GM18526 (cell line): ENCODE measurements around the gene ERBIN.

Source experiments
- POLR2A ChIP-seq: IDR thresholded peaks from 3 replicates; pipeline ENCODE4 v1.6.1; 2011; ENCODE audit not compliant: insufficient read length; ENCODE audit errors: extremely low read depth

Gene ERBIN, protein sequence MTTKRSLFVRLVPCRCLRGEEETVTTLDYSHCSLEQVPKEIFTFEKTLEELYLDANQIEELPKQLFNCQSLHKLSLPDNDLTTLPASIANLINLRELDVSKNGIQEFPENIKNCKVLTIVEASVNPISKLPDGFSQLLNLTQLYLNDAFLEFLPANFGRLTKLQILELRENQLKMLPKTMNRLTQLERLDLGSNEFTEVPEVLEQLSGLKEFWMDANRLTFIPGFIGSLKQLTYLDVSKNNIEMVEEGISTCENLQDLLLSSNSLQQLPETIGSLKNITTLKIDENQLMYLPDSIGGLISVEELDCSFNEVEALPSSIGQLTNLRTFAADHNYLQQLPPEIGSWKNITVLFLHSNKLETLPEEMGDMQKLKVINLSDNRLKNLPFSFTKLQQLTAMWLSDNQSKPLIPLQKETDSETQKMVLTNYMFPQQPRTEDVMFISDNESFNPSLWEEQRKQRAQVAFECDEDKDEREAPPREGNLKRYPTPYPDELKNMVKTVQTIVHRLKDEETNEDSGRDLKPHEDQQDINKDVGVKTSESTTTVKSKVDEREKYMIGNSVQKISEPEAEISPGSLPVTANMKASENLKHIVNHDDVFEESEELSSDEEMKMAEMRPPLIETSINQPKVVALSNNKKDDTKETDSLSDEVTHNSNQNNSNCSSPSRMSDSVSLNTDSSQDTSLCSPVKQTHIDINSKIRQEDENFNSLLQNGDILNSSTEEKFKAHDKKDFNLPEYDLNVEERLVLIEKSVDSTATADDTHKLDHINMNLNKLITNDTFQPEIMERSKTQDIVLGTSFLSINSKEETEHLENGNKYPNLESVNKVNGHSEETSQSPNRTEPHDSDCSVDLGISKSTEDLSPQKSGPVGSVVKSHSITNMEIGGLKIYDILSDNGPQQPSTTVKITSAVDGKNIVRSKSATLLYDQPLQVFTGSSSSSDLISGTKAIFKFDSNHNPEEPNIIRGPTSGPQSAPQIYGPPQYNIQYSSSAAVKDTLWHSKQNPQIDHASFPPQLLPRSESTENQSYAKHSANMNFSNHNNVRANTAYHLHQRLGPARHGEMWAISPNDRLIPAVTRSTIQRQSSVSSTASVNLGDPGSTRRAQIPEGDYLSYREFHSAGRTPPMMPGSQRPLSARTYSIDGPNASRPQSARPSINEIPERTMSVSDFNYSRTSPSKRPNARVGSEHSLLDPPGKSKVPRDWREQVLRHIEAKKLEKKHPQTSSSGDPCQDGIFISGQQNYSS (N-terminal part only)

DNA sequence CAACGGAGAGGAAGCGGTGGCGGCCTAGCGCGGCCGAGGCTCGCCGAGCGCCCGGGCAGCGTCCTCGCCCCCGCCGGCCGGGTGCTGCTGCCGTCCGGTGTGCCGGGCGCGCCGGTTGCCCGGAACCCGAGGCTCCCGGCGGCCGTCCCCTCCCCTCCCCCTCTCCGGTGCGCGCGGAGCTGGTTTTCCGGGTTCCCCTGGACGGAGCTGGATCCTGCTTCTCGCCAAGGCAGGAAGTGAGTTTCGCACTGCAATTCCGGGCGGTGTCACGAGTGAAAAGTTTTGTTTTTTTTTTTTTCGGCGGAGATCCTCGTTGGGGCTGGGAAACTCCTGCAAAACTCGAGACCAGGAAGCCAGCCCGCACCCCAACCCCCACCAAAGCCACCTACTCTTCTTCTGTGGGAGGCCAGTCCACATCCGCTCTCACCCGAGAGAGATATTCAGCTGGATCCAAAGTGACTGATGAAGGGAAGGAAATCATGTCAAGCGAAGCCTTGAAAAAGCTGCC, at the start of gene ERBIN:
Gene ERBIN (plus strand): TSS at position 300 of the 508 bp plus-strand sequence. CDS start 66,144 bp downstream, outside the sequence.
- TF ChIP-seq POLR2A, result no peak

DNA sequence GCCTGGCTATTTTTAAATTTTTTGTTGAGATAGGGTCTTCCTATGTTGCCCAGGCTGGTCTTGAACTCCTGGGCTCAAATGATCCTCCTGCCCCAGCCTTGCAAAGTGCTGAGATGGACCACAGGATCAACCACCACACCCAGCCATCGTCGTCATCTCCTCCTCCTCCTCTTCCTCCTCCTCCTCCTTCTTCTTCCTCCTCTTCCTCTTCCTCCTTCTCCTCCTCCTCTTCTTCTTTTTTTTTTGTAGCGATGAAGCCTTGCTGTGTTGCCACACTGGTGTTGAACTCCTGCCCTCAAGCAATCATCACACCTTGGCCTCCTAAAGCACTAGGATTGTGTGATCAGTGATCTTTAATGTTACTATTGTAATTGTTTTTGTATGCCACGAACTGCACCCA, 49.4 kb upstream of the ERBIN start:
- no peak for TF ChIP-seq POLR2A

DNA sequence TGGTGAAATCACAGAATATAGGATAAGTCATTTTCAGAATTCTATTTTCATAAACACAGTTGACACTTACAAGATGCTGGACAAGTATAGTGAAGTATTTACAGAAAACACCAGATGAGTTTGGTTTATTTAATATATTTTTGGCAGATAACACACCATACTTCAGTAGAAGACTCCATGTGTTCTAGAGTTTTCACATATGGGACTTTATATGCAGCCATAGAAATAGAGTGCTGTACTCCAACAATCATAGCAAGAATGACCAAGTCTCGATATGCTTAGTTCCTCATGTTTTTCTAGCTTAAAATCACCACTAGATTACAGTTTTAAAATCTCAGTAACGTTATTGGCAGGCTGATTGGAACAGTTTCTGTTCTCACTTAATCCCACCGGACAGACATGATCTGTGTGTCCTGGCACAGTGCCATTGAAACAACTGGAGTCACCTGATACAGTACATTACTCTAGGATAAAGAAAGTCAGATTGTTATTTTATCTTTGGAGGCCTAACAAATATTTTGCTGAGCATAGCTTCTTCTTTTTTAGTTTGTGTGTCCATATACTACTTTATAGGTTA, 45.8 kb upstream of the ERBIN start:
- no peak for TF ChIP-seq POLR2A

DNA sequence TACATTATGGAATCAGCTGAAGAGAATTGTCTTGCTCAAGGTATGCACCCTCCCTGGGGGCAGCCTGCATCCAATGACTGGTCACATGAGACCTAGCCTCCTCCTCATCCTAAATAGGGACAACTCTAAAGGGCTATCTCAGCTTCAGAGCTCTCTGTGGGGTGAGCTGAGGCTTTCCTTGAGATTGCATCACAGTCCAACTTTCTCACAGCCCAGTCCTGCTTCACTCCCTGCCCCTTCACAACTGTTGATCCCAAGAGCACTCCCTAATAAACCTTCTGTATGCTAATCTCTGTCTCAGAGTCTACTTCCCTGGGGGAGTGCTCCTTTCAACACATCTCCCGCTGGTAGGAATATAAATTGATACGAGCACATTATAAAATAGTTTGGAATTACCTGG, 44.1 kb upstream of the ERBIN start:
- TF ChIP-seq POLR2A, result no peak

DNA sequence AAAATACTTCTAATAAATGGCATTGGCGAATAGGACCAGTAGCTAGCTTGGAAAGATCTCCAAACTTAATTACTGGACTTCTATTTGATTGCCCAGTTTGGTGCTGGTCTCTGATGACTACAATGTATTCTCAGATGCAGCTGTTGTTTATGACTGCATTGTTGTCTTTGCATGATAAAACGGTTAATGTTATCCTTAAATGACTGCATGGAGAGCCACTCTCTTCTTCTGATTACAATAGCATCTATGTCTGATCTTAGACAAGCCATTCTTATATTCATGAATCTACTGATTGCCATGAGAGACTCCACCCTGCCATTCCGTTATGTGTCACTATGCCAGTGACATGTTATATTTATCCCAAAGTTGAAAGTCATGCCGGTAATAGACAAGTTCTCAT, 42.9 kb upstream of the ERBIN start:
- no peak for TF ChIP-seq POLR2A

DNA sequence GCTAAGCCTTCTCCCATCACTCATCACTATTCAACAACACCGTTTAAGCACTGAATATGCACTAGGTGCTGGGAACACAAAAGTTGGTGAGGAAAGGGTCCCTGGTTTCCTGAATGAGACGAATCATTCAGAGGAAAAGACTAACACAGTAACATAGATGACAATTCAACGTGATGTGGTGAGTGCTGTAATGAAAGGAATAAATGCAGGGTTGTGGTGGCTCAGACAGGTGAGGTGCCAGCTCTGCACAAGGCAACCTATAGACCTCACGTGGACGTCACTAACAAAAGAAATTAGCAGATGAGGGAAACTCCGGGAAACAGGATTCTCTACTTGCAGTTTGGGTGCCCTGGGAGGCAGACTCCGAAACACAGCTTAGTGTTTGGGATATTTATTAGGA, 40.0 kb upstream of the ERBIN start:
- no peak for TF ChIP-seq POLR2A

DNA sequence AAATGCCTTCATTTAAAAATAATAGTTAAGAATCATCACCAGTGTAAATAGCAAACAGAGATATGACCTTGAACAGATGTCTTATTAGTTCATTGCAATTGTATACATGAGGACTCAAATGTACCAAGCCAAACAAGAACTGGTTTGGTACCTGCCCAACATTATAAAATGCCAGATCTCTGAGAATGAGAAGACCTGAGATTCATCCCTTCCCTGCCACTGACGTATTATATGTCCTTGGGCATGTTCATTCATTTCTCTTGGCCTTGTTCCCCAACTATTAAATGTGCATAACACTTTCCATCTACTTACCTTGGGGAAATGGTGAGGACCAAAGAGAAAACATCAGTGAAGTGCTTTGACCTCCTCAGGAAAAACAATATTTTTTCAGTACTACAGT, 33.6 kb upstream of the ERBIN start:
- TF ChIP-seq POLR2A, result no peak

DNA sequence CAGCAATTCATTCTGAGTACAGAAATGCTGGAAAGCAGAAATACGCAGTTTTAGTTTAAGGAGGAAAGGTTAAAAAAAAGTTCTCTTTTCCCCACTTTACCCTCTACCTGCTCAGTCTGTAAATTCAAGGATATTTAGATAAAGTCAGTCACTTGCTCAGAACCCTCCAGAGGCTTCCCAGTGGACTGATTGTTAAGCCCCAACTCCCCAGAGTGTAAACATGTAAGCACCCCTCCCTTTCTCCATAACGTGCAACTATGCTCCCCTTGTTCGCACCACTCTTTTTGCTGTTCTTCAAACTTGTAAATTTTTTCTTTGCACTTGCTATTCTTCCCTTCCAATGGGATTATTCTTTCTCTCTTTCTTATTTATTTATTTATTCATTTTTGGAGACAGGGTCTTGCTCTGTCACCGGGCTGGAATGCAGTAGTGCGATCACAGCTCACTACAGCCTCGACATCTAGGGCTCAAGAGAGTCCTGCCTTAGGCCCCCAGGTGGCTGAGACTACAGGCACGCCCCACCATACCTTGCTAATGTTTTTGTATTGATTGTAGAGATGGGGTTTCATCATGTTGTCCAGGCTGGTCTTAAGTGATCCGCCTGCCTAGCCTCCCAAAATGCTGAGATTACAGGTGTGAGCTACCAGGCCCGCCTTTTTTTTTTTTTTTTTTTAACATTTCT, 32.5 kb upstream of the ERBIN start:
- TF ChIP-seq POLR2A, result no peak

DNA sequence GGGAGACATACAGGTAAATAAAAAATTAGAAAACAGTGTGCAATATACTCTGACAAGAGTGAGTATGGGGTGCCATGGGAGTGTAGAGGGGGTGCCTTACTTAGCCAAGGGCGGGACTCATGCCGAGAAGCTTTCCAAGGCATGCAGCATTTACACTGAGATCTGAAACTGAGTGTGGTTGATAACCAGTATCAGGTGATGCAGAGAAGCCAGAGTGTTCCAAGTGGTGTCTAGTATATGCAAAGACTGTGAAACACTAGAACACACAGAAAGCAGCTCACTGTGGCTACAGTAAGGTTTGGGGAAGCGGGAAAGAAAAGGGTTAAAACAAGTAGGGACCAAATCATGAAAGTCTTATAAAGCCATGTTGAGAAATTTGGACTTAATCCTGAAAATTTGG, 30.5 kb upstream of the ERBIN start:
- no peak for TF ChIP-seq POLR2A

DNA sequence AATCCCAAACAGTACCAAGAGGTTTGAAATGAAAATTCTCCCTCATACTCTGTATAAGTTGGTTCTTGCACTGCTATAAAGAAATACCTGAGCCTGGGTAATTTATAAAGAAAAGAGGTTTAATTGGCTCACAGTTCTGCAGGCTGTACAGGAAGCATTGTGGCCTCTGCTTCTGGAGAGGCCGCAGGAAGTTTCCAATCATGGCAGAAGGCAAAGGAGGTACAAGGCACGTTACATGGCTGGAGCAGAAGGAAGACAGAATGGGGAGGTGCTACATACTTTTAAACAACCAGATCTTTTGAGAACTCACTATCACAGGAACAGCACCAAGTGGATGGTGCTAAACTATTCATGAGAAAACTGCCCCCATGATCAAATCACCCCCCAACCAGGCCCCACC, 25.6 kb upstream of the ERBIN start:
- TF ChIP-seq POLR2A, result no peak

DNA sequence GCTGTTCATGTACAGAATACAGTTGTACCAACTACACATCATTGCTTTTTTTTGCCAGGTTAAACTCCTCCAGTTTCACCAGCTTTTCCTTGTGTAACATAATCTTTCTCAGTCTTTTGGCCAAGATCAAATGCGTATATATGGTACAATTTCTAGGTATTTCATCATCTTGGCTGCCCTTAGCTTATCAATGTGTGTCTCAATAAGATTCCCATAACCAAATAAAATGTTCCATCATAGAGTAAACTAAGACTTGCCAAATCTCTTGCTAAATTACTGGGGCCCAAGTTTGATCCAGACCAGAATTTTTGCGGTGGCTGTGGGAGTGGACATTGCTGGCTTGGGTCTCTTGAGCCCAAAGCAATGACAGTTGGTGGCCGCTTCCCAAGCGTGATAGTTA, 24.3 kb upstream of the ERBIN start:
- no peak for TF ChIP-seq POLR2A

DNA sequence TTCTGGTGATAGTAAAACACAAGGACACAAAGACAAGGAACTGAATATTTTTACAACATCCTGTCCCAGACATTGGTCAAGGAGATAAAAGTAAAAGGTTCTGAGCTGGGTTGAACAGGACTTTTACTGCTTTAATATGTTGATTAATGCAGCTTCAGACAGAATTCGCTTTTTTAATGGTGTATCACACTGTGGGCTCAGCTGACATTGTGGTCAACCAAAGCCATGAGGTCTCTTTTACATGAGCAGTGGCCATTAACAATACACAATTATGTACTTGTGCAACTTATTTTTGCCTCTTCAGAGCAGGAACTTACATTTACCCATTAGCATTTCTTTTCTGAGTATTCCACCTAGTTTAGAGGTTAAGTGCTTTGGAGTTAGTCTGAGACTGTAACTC, 22.8 kb upstream of the ERBIN start:
- no peak for TF ChIP-seq POLR2A

DNA sequence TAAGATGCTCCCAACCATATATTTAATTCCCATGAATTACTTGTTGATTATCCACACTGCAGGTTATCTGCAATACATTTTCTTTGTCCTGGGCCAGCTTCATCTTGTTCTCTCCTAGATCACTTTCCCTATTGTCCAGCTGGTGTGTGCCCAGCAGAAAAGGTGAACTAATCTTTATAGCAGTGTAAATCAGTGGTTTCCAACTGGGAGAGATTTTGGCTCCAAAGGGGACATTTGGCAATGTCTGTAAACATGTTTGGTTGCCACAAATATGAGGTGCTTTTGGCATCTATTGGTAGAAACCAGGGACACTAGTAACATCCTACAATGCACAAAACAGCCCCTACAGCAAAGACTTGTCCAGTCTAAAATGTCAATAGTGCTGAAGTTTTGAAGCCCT, 20.1 kb upstream of the ERBIN start:
- TF ChIP-seq POLR2A, result no peak

DNA sequence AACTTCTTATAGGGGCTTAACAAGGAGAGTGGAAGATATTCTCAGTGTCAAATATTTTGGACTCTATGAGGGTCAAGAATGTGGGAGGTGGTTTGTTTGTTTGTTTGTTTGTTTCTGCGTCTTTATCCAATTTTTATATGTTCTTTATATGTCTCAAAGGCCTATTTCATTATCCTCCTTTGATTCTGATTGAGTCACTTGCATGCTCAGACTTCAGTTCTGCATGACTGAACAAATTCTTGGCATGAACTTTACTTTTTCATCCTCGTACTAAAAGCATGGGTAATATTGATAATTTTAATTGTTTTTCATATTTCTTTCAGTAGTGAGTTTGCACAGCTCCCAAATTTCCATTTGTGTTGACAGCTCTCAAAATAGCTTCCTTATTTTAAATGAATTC, 19.2 kb upstream of the ERBIN start:
- TF ChIP-seq POLR2A, result no peak
